HL-60/S4 (cell line): ENCODE data around the gene CHSY1.

ENCODE experiments used
- in situ Hi-C: fragments of 300-500 bp; cut with MboI; formaldehyde crosslinking; loops from 2 replicates; pipeline ENCODE4 v1.14.3; 2022; ENCODE audit warnings: low sequenced_read_pairs

Gene CHSY1

DNA sequence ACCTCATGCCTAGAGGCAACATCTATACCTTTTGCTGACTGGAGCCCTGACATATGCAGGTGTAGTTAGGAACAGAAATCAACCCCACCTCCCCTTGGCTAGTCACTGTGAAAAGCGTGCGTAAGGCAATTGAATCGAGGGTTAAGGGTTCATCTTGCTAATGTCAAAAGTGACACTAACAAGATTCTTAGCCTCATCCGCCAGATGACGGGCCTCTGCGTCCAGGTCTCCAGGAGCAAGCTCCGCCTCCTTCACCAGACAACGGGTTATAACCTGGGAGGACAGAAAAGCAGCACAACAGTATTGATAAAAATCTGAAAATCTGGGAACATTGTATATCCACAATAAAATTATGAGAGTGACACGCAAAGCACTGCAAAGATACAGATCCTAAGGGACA lies 20.7 kb upstream of the CHSY1 start:
- in situ Hi-C loops = loop anchor here (25.0 kb wide), 3 partner anchors 360 to 935 kb away; partner anchors contain the start of genes ADAMTS17 and LRRK1

DNA sequence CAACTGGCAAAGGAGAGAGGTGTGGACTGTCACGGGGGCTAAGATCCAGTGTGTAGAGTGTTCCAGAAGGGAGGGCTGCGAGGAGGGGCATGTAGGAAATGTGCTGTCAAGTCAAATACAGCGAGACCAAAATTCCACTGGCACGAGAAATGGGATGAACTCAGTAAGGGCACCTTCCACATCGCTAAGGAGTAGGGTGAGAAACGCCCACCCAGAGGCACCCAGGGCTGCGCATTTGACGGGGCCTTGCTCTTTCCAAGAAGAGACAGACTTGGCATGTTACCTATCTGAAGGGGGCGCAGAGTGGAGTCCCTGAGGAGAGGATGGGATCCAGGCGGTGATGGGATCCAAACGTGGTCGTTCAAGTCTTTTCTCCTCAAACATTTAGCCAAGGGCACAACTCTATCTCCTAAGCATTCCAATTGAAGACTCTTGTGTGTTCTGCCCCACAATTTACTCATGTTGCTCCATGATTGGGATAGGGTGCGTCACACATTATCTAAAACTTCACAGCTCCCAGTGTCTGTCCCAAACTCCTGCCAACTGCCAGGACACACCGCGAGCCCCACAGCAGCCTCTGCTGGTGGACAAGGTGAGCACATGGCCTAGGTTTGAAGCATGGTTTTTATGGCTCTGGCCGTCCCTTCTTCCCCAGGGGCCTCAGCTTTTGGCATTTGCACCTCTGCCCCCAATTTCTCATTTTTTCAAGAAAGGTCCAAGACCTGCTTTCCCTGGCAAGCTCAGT lies 17.8 kb upstream of the CHSY1 start:
- in situ Hi-C loops = loop anchor here (25.0 kb wide), 3 partner anchors 357 to 932 kb away; partner anchors contain the start of genes ADAMTS17 and LRRK1

DNA sequence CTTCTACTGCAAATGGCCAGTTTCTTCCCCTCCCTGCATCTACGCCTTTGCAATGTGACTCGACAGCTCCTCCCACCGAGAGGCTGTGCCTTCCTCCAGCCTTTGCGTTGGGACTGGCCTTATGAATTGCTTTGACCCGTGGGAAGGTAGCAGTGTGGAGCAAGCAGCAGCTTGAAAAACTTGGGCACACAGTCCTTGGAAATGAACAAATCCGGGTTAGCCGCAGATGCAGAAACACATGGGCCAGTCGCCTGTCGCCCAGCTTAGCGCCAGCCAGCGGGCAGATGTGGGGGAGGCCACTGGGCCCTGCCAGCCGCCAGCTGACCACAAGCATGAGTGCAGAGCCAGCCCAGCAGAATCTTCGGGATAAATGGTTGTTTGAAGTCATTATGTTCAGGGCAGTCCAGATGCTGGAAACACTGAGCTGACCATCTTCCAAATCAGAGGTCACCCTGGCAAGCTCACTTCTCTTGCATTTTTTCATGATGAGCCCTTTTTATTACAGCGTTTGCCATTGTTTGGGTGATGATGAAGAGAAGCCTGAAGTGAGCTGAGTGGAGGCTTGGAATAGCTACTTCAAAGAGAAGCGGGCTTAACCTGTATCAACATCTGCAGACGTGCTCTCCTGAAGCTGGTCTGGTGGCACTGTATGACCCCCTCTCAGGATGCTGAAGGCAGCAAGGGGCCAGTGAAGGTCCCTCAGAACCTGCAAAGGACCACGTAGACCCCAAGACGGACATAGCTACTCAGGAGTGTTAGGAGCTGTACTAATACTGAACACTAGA lies 15.7 kb upstream of the CHSY1 start:
- in situ Hi-C loops = loop anchor here (25.0 kb wide), 3 partner anchors 355 to 930 kb away; partner anchors contain the start of genes ADAMTS17 and LRRK1

DNA sequence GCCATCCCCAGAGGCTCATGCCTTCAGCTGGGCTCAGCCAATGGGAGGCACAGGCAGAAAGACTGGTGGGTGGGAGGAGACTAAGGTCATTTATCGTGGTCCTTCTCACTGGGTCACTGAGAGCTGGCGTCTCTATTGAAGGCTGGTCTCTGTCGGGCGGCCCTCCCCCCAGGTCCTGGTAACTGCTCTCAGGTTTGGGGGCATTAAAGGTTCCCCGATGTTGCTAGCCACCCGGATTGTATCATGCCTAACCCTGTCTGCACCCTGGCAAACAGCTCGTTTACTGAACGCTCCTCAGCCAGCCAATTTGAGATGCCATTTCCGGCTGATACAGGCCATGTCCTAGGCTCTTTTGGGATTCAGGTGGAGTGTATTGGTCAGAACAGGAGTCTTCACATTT lies 14.9 kb upstream of the CHSY1 start:
- in situ Hi-C loops = loop anchor here (25.0 kb wide), 3 partner anchors 354 to 929 kb away; partner anchors contain the start of genes ADAMTS17 and LRRK1

DNA sequence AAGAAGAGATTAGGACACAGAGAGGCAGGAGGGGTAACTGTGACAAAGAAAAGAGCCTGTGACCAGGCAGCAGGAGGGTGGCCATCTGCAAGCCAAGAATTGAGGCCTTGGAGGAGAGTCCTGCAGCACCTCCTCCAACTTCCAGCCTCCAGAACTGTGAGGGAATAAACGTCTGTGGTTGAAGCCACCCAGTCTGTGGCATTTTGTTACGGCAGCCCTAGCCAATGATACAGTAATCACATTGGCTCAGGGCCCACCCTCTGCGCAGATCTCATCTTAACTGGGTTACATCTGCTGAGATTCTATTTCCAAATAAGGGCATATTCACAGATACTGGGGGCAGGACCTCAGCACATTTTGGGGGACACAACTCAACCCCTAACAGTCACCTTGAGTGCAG lies 14.2 kb upstream of the CHSY1 start:
- in situ Hi-C loops = loop anchor here (25.0 kb wide), 3 partner anchors 354 to 929 kb away; partner anchors contain the start of genes ADAMTS17 and LRRK1

DNA sequence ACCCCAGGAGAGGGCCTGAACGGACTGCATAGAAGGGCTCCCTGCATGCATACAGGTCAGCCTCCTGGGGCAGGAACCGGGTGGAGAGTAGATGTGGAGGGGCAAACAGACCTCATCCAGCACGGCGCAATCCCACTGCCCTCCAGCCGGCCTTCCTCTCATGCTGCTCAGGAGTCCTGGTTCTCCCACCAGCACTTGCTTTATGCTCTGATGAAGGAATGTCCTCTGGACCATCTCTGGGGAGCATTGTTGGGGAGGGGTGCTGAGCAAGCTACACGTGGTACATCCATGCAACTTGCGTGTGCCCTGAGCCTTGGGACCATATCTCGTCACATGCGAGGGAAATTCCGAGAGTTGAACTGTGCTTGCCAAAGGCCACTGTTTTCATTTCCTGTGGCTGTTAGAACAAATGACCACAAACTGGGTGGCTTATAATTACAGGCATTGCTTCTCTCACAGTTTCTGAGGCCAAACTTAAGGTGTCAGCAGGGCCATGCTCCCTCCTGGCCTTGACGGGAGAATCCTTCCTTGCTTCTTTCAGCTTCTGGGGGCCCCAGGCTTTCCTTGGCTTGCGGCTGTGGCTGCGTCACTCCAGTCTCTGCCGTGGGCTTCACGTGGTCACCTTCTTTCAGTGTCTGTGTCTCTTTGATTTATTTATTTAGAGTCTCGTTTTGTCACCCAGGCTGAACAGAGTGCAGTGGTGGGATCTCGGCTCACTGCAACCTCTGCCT lies 13.2 kb upstream of the CHSY1 start:
- in situ Hi-C loops = loop anchor here (25.0 kb wide), 3 partner anchors 353 to 928 kb away; partner anchors contain the start of genes ADAMTS17 and LRRK1

DNA sequence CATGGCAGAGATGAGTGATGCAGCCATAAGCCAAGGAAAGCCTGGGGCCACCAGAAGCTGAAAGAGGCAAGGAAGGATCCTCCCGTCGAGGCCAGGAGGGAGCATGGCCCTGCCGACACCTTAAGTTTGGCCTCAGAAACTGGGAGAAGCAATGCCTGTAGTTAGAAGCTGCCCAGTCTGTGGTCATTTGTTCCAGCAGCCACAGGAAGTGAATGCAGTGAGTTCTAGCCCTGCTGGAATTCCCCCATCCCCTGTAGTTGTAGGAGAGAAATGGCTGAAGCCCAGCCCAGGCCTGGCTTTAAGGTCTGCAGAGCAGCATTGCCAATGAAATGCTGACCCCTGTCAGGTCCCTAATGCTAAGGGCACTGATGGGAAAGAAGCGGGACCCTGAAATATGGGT lies 12.2 kb upstream of the CHSY1 start:
- in situ Hi-C loops = loop anchor here (25.0 kb wide), 3 partner anchors 352 to 927 kb away; partner anchors contain the start of genes ADAMTS17 and LRRK1

DNA sequence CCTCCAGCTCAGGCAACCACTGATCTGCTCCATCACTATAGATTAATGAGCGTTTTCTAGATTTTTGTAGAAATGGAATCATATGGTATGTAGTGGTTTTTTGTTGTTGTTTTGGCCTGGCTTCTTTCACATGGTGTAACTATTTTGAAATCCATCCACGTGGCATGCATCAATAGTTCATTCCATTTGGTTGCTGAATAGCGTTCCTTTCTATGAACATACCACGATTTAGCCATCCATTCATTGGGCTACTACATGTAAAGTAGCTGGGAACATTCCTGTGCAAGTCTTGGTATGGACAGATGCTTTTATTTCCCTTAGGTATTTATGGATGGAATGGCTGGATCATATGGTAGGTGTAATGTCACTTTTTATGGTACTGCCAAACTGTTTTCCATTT lies 10.7 kb upstream of the CHSY1 start:
- in situ Hi-C loops = loop anchor here (25.0 kb wide), 3 partner anchors 350 to 925 kb away; partner anchors contain the start of genes ADAMTS17 and LRRK1

DNA sequence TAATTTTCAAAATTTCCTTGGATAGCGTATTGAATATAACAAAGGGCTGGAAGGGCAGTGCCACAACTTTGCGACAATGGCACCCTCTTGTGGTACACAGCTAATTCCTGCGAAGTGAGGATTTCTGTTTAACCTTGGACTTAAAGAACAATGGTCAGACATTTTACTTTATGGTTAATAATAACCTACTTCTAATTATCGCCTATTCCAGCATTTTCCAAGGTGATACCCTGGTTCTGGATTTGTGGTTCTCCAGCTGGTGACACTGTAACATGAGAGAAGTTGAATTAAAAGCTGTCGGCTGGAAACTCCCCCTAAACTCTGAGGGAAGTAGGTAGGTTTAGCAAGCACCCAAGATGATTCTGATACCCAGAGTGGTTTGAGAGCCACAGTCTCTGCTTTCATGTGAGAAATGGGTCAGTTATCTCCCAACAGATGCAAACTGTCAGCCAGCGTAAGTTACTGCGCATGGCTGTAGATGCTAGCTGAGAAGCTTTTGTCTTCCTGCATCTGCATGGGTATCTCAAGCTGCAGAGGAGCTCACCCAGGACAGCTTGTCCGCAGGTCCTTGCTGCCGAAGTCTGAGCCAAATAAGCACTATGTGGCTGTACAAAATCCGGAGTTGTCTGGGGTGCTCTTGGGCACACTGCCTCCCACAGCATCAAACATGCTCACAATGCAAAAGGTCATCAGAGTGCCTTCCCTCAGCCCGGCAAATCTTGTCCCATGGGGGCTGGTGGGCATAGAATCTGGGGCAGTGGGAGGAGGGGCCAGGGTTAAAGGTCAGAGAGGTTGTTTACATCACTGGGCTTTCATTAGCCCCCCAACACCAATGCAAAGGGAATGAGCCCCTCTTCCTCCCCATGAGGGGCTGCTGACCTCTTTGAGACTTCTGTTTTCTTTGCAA lies 6.6 kb upstream of the CHSY1 start:
- in situ Hi-C loops = loop anchor here (5.0 to 25.0 kb wide), 5 partner anchors 164 to 921 kb away; partner anchors contain the start of genes ADAMTS17 and LRRK1

DNA sequence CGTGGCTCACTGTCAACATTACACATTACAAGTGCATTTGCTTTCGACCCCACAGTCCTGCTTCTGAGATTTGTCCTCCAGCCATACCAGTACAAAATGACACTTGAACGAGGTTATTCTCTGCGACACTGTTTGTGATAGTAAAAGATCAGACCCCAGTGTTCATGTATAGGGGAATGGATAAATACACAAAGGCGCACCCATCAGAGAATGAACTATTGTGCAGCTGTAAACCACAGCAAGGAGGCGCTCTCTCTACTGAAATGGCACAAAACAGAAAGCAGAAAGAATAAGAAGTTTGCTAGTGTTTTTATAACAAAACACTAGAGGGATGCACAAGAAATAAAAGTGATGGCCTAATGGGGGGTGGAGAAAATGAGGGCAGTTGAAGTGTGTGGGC lies 4.9 kb upstream of the CHSY1 start:
- in situ Hi-C loops = loop anchor here (5.0 to 25.0 kb wide), 5 partner anchors 162 to 919 kb away; partner anchors contain the start of genes ADAMTS17 and LRRK1

DNA sequence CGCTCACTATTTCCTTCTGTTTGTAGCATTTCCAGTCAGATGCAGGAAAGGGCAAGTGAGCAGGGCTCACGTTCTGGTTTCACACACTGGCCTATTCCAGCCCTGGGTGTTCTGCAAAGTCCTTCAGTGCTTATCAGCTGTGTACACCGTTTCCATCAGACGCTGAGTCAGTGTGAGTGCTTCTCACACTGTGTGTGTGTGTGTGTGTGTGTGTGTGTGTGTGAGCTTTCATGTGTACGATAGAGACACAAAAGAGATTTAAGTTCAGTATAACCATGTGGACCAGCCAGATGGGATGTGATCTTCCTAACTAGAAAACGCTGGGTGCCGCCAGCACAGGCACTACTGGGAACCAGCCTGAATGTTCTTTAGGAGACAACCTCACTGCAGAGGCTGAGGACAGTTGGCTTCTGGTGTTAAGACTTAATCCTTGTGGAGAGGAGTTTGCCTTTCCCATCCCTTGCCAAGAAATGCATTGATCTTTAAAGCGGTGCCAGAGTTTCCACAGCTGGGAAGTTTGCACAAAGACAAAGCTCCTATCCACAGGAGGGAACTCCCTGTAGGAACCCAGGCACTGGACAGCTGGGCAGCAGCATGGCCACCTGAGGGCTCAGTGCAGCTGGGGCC lies 3.9 kb upstream of the CHSY1 start:
- in situ Hi-C loops = loop anchor here (5.0 to 25.0 kb wide), 5 partner anchors 161 to 918 kb away; partner anchors contain the start of genes ADAMTS17 and LRRK1

DNA sequence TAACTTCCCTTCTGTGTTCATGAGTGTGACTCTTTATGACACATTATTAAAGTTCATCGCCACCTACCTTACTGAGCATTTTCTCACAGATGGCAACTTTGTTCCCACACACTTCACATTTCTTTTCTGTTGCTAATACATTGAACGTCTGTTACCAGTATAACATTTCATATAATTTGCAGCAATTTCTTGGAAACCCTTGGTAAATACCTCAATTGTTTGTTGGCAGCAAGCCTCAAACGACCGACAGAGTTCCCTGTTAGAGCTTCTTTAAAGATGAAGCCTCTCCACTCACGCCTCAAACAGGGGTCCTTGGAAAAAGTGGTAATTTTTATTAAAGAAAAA lies 3.2 kb upstream of the CHSY1 start:
- in situ Hi-C loops = loop anchor here (5.0 to 25.0 kb wide), 5 partner anchors 160 to 918 kb away; partner anchors contain the start of genes ADAMTS17 and LRRK1

DNA sequence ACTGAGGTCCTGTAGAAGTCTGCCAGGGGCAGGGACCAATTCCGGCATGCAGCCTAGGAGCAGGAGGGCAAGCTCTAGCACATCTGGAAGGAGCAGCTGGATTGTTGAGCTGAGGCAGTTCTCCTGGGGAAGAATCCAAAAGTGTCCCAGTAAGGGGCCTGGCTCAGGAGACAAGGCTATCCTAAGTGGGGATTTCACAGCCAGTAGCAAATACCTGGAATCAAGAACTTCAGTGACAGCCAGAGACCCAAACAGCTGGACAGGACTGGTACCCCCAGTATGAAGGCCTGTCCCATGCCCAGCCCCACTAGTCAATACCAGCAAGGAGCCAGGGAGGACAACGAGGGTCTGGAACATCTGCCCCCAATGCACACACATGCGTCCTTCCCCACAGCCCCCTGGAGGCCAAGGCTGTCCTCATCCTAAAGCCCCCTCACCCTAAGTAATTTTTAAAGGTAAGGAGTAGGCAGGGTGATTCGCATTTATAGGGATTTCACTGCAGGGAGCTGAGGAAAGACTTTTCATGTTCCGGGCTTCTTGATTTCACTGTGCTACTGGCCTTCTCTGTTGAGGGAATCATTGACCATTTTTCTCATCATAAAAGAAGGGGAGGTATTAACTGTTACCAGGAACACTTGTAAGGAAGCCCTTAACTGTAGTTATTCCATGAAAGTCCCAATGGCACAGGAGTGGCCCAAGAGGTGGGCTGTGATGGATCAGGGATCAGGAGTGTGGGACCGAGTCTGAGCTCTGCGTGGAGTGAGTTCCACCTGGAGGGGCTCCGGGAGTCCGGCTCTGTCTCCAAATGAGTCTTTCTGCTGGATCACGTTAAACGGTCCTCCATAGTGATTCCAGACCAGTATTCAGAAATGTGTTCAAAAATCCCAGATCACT lies 2.6 kb upstream of the CHSY1 start:
- in situ Hi-C loops = loop anchor here (5.0 to 25.0 kb wide), 5 partner anchors 160 to 917 kb away; partner anchors contain the start of genes ADAMTS17 and LRRK1

DNA sequence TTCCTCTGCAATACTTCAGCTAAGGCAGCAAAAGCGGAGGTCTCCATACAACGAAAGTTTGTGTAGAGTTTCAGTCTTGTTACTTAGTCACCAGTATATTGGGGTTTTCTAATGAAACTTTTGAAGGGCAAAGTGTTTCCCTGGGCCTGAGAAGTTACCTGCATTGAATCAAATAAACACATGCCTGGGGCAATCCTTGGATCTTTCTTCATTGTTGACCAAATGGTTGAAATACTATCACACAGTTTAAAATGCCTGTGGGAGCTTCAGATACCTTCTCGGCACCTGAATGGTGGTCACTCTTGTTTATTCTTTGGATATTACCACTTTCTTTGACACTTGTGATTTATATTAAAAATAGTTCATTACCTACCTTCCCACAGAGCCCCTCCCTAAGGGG lies 988 bp upstream of the CHSY1 start:
- in situ Hi-C loops = loop anchor here (10.0 to 25.0 kb wide), 4 partner anchors 158 to 916 kb away; partner anchors contain the start of genes ADAMTS17 and LRRK1

DNA sequence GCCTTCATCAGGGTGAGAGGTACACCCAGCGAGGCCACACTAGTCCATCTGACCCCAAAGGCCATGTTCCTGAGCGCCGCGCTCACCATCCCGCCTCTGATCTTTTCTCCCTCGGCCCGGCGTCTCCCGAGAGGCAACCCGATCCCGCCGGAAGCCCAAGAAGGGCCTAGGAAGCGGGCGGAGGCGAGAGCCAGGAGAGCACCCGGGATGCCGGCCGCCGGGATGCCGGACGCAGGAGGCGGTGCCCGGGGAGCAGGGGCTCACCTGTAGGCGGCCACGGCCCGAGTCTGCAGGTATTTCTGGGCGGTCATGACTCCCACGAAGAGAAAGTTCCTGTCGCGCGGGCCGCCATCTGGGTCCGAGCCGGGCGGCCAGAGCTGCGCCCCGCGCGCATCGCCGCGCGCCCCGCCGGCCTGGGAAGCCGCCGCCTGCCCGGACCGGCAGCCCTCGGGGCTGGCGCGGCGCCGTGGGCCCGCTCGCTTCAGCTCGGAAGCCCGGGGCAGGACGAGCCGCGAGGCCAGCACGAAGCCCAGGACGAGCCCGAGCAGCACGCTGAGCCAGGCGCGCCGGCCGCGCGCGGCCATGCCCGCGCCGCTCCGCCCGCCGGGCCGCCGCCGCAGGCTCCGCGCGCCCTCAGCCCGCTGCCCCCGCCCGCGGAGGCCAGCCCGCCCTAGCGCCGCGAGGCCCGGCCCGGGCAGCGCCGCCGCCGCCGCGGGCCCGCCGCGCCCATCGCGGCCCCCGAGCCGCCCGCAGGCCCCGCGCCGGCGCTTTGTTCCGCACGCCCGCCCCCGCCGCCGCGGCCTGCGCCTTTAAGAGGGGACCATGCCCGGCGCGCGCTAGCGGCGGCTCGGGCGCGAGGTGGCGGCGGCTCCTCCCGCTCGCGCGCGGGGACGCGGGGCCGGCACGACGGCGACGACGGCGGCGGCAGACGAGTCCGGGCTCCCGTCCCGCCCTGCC lies 697 bp downstream of the CHSY1 start:
- in situ Hi-C loops = loop anchor here (10.0 to 25.0 kb wide), 4 partner anchors 156 to 914 kb away; partner anchors contain the start of genes ADAMTS17 and LRRK1

DNA sequence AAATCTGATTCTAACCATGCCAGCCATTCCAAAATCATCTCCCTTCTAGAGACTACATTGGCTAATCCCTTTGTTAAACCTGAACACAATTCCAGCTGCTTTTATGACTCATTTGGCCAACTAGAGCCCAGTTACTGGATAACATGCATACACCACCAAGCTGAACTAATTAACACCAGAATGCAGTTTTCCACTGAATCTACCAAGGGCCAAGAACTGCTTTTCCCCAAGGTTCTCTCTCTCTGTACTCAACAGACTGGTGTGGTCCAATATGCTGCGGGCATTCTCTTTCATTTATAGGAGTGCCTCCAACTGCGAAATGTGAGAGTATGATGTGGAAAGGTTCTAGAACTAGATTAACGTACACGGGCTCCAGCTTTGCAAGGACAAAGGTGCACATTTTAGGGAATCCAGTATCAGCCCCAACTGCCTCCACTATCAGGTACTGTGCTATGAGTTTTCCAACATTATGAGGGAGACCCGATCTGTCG lies 1.5 kb downstream of the CHSY1 start:
- in situ Hi-C loops = loop anchor here (10.0 to 25.0 kb wide), 4 partner anchors 156 to 913 kb away; partner anchors contain the start of genes ADAMTS17 and LRRK1
